Measurements from ENCODE around the gene SPECC1L.

The SPECC1L gene

GRCh38 chr22:24404561-24405275 is 134.1 kb downstream of the SPECC1L start:
- no peak for DNase-seq

- no peak for DNase-seq
Measured at GRCh38 chr22:24405631-24406321, 135.1 kb downstream of the SPECC1L start.

GRCh38 chr22:24406322-24407277 is 136.0 kb downstream of the SPECC1L start:
- no peak for DNase-seq

- no peak for DNase-seq
Measured at GRCh38 chr22:24407278-24407665, 136.6 kb downstream of the SPECC1L start.

GRCh38 chr22:24407884-24408283 is 137.3 kb downstream of the SPECC1L start:
- DNase-seq, result no peak

GRCh38 chr22:24408630-24409029 is 138.0 kb downstream of the SPECC1L start:
- DNase-seq, result no peak

- no peak for DNase-seq
Measured at GRCh38 chr22:24409707-24410106, 139.1 kb downstream of the SPECC1L start.

- no peak for DNase-seq
Measured at GRCh38 chr22:24410110-24410856, 139.7 kb downstream of the SPECC1L start.

- no peak for DNase-seq
Measured at GRCh38 chr22:24411256-24412004, 140.8 kb downstream of the SPECC1L start.

GRCh38 chr22:24412274-24412673 is 141.6 kb downstream of the SPECC1L start:
- no peak for DNase-seq

- no peak for DNase-seq
Measured at GRCh38 chr22:24413271-24413670, 142.6 kb downstream of the SPECC1L start.

- DNase-seq, result no peak
Measured at GRCh38 chr22:24413736-24414385, 143.2 kb downstream of the SPECC1L start.

GRCh38 chr22:24414523-24414922 is 143.9 kb downstream of the SPECC1L start:
- no peak for DNase-seq

GRCh38 chr22:24414984-24415945 is 144.6 kb downstream of the SPECC1L start:
- no peak for DNase-seq

- DNase-seq, result no peak
Measured at GRCh38 chr22:24416095-24416494, 145.5 kb downstream of the SPECC1L start.

- no peak for DNase-seq
Measured at GRCh38 chr22:24416611-24417010, 146.0 kb downstream of the SPECC1L start.

- DNase-seq, result no peak
Measured at GRCh38 chr22:24417200-24417599, 146.6 kb downstream of the SPECC1L start.

GRCh38 chr22:24417901-24418641 is 147.4 kb downstream of the SPECC1L start:
- no peak for DNase-seq

- no peak for DNase-seq
Measured at GRCh38 chr22:24418786-24419474, 148.3 kb downstream of the SPECC1L start.
